GM18505 (cell line): Measurements from ENCODE around the gene CYP1A2.
"Not testable (repeated sequence)": the region's sequence is repeated elsewhere in the genome, so short reads cannot be mapped to it uniquely, and the experiment has no call there.

Experiments
- ATAC-seq: cut with Tn5 transposase; IDR thresholded peaks from one replicate; pipeline ENCODE4 v1.9.1; 2021; ENCODE audit not compliant: unreplicated experiment
- POLR2A ChIP-seq: IDR thresholded peaks from 4 replicates; pipeline ENCODE4 v1.6.1; 2011; ENCODE audit warnings: borderline replicate concordance; ENCODE audit not compliant: insufficient read depth, insufficient read length; ENCODE audit errors: extremely low read depth

Gene CYP1A2

GRCh38 chr15:74748322-74748946 lies at the start of gene CYP1A2:
Gene CYP1A2 (plus strand): TSS chr15:74748845. CDS start chr15:74749739, 894 bp downstream.
- ATAC-seq: no peak
- no peak for TF ChIP-seq POLR2A

- no peak for ATAC-seq
- no peak for TF ChIP-seq POLR2A
Measured at GRCh38 chr15:74709011-74709410, 39.6 kb upstream of the CYP1A2 start.

GRCh38 chr15:74709892-74710291 lies 38.8 kb upstream of the CYP1A2 start:
- TF ChIP-seq POLR2A: no peak
- ATAC-seq: no peak

DNA sequence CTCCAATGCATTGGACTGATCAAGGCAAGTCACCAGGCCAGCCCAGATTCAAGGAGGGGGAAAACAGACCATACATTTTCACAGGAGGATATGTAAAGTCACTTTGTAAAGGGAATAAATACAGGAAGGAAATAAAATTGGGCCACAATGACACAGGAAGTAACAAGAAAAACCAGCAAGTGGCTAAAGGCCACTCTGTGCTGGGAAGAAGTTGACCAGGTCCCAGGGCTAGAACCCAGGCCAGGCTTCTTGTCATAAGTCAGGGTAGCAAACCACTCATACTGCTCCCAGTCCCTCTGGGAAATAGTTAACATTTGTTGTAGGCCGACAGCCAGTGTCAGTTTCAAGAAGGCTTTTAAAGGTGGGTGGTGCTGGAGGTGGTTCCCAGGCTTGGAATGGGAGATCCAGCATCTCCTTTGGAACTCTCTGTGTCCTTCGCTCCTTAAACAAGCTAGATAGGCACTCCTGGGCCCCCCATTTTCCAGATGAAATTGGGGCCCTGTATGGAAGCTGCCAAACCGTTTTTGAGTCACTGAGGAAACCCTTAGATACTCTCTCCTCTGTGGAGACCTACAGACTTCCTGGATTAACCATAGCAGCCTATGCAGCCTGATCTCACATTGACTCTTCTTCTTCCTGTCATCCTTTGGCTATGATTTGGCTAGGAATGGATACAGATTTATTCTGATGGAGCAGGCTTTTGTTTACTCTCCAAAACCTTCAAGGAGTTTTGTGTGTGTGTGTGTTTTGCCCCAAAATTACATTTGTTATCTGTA lies 38.1 kb upstream of the CYP1A2 start:
- no peak for ATAC-seq

GRCh38 chr15:74712311-74712710 lies 36.3 kb upstream of the CYP1A2 start:
- ATAC-seq: no peak
- no peak for TF ChIP-seq POLR2A

More for the DNA sequence above, 38.1 kb upstream of the CYP1A2 start:
- no peak for TF ChIP-seq POLR2A

GRCh38 chr15:74716651-74717050 lies 32.0 kb upstream of the CYP1A2 start:
- TF ChIP-seq POLR2A: no peak
- ATAC-seq: no peak

DNA sequence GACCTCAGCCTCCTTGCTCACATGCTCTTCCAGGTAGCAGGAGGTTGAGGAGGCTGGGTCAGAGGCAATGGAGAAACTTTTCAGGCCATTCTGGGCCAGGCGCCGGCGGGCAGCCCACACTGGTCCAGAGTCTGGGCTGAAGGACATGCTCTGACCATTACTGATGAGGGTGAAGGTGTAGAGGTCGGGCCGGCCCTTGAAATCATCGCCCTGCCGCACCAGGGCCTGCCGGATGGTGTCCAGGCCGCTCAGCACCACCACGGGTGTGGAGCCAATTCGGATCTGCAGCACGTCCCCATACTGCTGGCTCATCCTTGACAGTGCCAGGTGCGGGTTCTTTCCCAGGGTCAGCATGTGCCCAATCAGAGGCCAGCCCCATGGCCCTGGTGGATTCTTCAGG lies 26.1 kb upstream of the CYP1A2 start:
- no peak for TF ChIP-seq POLR2A
- no peak for ATAC-seq

GRCh38 chr15:74723187-74723586 lies 25.5 kb upstream of the CYP1A2 start:
- ATAC-seq: no peak

GRCh38 chr15:74723754-74724334 lies 24.8 kb upstream of the CYP1A2 start:
- no peak for ATAC-seq
- no peak for TF ChIP-seq POLR2A

More at GRCh38 chr15:74723187-74723586, 25.5 kb upstream of the CYP1A2 start:
- TF ChIP-seq POLR2A: no peak

DNA sequence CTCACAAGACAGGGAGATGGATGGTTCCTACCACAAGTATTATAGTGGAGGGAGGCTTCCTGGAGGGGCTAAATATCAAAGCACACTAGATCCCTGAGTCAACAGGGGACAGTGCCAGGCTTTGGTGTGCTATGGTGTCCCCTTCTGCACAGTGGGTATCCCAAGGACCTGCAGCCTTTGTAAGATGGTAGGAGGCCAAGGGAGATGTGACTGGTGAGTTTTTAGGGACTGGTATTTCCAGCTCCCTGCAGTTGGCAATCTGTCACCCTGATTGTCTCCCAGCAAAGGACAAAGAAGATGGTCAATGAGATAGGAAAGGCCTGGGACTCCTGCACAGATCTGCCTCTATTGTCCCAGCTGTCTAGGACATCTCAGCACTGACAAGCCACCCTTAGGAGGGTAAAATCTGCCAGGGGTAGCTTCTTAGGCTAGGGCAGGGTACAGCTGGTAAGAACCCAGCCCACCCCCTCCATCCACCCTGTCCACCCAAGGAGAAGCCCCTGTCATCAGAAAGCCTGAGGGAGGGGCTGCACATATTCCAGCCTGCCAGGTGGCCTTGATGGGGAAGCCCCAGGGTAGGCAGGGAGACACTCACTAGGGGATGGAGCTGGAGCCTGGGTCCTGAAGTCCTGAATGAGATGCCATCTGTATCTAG lies 23.9 kb upstream of the CYP1A2 start:
- ATAC-seq: no peak
- TF ChIP-seq POLR2A: no peak

DNA sequence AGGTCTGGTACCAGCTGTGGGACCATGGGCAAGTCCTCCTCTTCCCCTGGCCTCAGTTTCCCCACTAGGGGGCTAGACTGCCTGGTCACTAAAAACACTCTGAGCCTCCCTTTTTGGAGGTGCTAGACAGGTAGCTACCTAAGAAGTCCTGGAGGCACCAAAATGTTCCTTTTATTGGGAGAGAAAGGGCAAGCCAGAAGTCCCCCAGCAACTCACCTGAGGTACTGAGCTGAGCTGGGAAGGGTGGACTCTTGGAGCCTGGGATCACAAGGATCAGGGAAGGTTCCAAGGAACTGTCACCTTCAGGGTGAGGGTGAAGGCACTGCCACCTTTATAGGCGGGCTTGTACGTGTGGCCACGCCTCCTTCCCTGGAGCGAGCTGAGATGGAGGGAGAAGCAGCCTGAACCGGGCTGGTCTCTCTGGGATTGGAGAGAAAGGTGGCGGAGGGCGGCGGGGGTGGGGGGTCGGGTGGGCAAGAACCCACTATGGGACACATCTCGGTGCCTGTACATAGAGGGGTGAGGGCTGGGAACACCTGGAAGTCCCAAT lies 23.3 kb upstream of the CYP1A2 start, which contains the start of gene CYP1A1:
TSS of gene CYP1A1 (minus strand) at position 304 of the 550 bp plus-strand sequence. CDS start 2,431 bp downstream, outside the sequence.
- no peak for ATAC-seq
- TF ChIP-seq POLR2A: no peak

DNA sequence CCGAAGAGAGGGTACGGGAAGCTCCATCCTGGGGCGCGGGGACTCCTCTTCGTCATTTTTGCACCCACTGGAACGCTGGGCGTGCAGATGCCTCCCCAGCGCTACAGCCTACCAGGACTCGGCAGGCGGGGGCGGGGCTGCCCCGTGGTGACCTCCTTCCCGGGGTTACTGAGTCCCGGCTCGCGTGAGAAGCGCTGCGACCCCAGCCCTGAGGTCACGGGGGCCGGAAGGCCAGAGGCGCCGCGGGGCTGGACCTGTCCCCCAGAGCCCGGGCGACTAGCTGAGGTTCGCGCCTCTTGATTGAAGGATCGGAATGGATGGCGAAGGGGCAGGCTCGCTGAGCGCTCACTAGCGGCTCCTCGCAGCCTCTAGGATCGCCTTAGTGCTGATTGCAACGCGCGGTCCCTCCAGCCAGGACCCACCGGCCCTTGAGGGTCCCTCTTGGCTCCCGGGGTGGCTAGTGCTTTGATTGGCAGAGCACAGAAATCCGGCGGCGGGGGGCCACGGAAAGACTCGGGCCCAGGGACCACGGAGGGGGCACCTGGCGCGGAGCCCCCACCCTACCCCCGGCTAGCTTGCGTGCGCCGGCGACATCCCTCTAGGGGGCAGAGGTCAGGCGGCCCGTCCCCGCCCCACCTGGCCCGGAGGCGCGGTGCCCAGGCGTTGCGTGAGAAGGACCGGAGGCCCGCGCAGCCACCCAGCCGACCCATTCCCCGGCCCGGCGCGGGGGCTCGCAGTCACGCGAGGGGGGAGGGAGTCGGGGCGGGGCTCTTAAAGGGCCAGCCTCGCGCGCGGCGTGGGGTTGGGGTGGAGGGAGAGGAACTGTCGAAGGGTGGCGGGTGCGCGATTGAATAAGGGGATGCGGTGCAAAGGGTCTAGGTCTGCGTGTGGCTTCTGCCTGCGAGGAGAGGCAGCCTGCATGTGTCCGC lies 22.5 kb upstream of the CYP1A2 start:
- no peak for ATAC-seq
- no peak for TF ChIP-seq POLR2A

GRCh38 chr15:74726774-74727164 lies 21.9 kb upstream of the CYP1A2 start:
- ATAC-seq: no peak
- TF ChIP-seq POLR2A: no peak

GRCh38 chr15:74727727-74728126 lies 20.9 kb upstream of the CYP1A2 start:
- no peak for ATAC-seq
- TF ChIP-seq POLR2A: no peak

GRCh38 chr15:74728699-74729098 lies 19.9 kb upstream of the CYP1A2 start:
- ATAC-seq: not testable (repeated sequence)

GRCh38 chr15:74729372-74729771 lies 19.3 kb upstream of the CYP1A2 start:
- not testable (repeated sequence) for ATAC-seq
